ENCODE results near the gene SLC19A2. TPM values are rescaled to one million over a fixed set of nuclear protein-coding genes. Genes with fewer than 3 reads are reported as not detected.

SLC19A2 gene
- total RNA-seq, 4 donors from 2014 or later = 7.2 to 14.9 (median 10.9) TPM

- Histone ChIP-seq H3K27ac (no peak within 1 kb of the TSS), H3K36me3 (no peaks in the 10 kb centered on the region), H3K4me3 (peak within 1 kb of the TSS in 3 of 4 donors; percentile 16 to 35 (median 26)), H3K4me1 (no peaks in the 10 kb centered on the region), H3K9me3 (no peaks in the 10 kb centered on the region), H3K27me3 (no peaks in the 10 kb centered on the region)
- DNase-seq = peak in 1 of 3 donors; percentile 16
- TF ChIP-seq CTCF (IDR thresholded peaks at IDR 0.05) (no peak), POLR2A (IDR thresholded peaks at IDR 0.05) (no peak)
Measured at GRCh38 chr1:169427081-169427641, 58.6 kb downstream of the SLC19A2 start, which contains the start of gene CCDC181. Gene CCDC181, minus strand, starts transcription at chr1:169427474. Its CDS starts 2,547 bp downstream, at chr1:169424927.

- Histone ChIP-seq H3K27me3 (no peaks in the 10 kb centered on the region), H3K4me3 (no peak overlapping the region), H3K27ac (no peak overlapping the region), H3K36me3 (no peaks in the 10 kb centered on the region), H3K9me3 (no peaks in the 10 kb centered on the region), H3K4me1 (no peaks in the 10 kb centered on the region)
- no peak for TF ChIP-seq POLR2A (IDR thresholded peaks at IDR 0.05)
- TF ChIP-seq CTCF (IDR thresholded peaks at IDR 0.05) = no peak
- DNase-seq = no peak
Measured at GRCh38 chr1:169426174-169426705, 59.5 kb downstream of the SLC19A2 start.

GRCh38 chr1:169421309-169421708 lies 64.4 kb downstream of the SLC19A2 start:
- Histone ChIP-seq H3K27ac (no peak overlapping the region), H3K9me3 (no peaks in the 10 kb centered on the region), H3K4me1 (no peaks in the 10 kb centered on the region), H3K27me3 (no peaks in the 10 kb centered on the region), H3K4me3 (no peak overlapping the region), H3K36me3 (no peaks in the 10 kb centered on the region)
- DNase-seq = no peak
- TF ChIP-seq CTCF (IDR thresholded peaks at IDR 0.05) = no peak
- no peak for TF ChIP-seq POLR2A (IDR thresholded peaks at IDR 0.05)

GRCh38 chr1:169414952-169415351 lies 70.8 kb downstream of the SLC19A2 start:
- Histone ChIP-seq H3K4me1 (no peaks in the 10 kb centered on the region), H3K36me3 (no peaks in the 10 kb centered on the region), H3K27ac (no peak overlapping the region), H3K4me3 (no peak overlapping the region), H3K27me3 (no peaks in the 10 kb centered on the region), H3K9me3 (no peaks in the 10 kb centered on the region)
- no peak for DNase-seq
- TF ChIP-seq CTCF (IDR thresholded peaks at IDR 0.05) (no peak), POLR2A (IDR thresholded peaks at IDR 0.05) (no peak)

Small RNA genes lying within 50 kb of the gene (small RNA-seq; reads per million reads assigned to genes)
- gene AL021068.2 = 0 reads per million in 2 donors

Other genes starting within 250 kb of the SLC19A2 start
- 10 to 100 TPM in 1 of 4 donors, 1 to 10 TPM in 3; 3.3 to 12.7 (median 4.6) TPM for gene NME7, start 118.1 kb downstream of the SLC19A2 start, total RNA-seq
- gene BLZF1, start 117.7 kb downstream of the SLC19A2 start, total RNA-seq = 10 to 100 TPM; 14.7 to 28.9 (median 20.3) TPM
- 1 to 10 TPM in 1 of 4 donors, not detected in 3; 2.5 TPM for gene CCDC181, start 58.5 kb downstream of the SLC19A2 start, total RNA-seq
- gene F5, start 100.5 kb upstream of the SLC19A2 start, total RNA-seq = under 1 TPM in 3 of 4 donors, not detected in 1; 0.18 to 0.80 (median 0.28) TPM
- 1 to 10 TPM in 3 of 4 donors, under 1 TPM in 1; 0.70 to 8.3 (median 4.9) TPM for gene SELP, start 144.2 kb upstream of the SLC19A2 start, total RNA-seq
- 1 to 10 TPM in 1 of 4 donors, under 1 TPM in 1, not detected in 2; 0.35 to 9.9 TPM for gene SELL, start 225.7 kb upstream of the SLC19A2 start, total RNA-seq
- under 1 TPM in 2 of 4 donors, not detected in 2; 0.57 to 0.83 TPM for gene SELE, start 248.1 kb upstream of the SLC19A2 start, total RNA-seq

Data from Peyer's patch (tissue), 4 donors.